Naive thymus-derived CD8-positive, alpha-beta T cell (primary cell): ENCODE data around the gene TFDP3. TPM values are rescaled to one million over a fixed set of nuclear protein-coding genes. Genes with fewer than 3 reads are reported as not detected.

ENCODE experiments used
- ATAC-seq, 2 donors: fragments of 150-1000 bp; cut with Tn5 transposase in 1 of 2; sonication (Bioruptor Pico), chemical (Tn5 transposase) in 1 of 2; 1 replicate in 1 of 2; 2 replicates in 1 of 2; pipeline ENCODE4 v1.10.0; 2021; ENCODE audit warnings: mild to moderate bottlenecking in 2 of 2, moderate library complexity in 2 of 2
- POLR2A ChIA-PET: fragments of 350-600 bp; sonication (Branson Sonifier 250); formaldehyde crosslinking; loops from one replicate; lab custom pipeline; 2021; ENCODE audit warnings: antibody characterized with exemption; lab: Charles Lee
- DNase-seq, 10 donors: peaks; one replicate each; pipeline versions ENCODE4 v3.0.0 to v3.0.0-alpha.2; 2020 to 2022
- H3K27ac Mint-ChIP-seq, 10 donors: one replicate each; pipeline ENCODE4 v1.8.0; 2020 to 2022; ENCODE audit warnings: mild to moderate bottlenecking in 10 of 10, mixed read lengths in 10 of 10, moderate library complexity in 4 of 10, inconsistent platforms in 1 of 10
- H3K27me3 Mint-ChIP-seq, 5 donors: one replicate each; pipeline ENCODE4 v1.8.0; 2021 to 2022; ENCODE audit warnings: mixed read lengths in 5 of 5
- H3K36me3 Mint-ChIP-seq, 3 donors: one replicate each; pipeline ENCODE4 v1.8.0; 2020 to 2022; ENCODE audit warnings: mixed read lengths in 3 of 3, mild to moderate bottlenecking in 2 of 3, inconsistent platforms in 1 of 3
- H3K4me1 Mint-ChIP-seq, 4 donors: one replicate each; pipeline ENCODE4 v1.8.0; 2021 to 2022; ENCODE audit warnings: mixed read lengths in 4 of 4
- H3K4me3 Mint-ChIP-seq, 10 donors: one replicate each; pipeline ENCODE4 v1.8.0; 2020 to 2022; ENCODE audit warnings: mild to moderate bottlenecking in 10 of 10, mixed read lengths in 10 of 10, moderate library complexity in 6 of 10, inconsistent platforms in 1 of 10
- H3K9me3 Mint-ChIP-seq, 9 donors: one replicate each; pipeline ENCODE4 v1.8.0; 2020 to 2022; ENCODE audit warnings: mixed read lengths in 9 of 9, mild to moderate bottlenecking in 3 of 9, inconsistent platforms in 1 of 9, moderate library complexity in 1 of 9
- polyA plus RNA-seq, 3 donors: library from polyadenylated mRNA; unstranded; fragments of 300-500 nt; fragmentation: Illumina TruSeq; gene quantifications; one replicate each; pipeline ENCODE4 v1.2.3, GENCODE V29; 2021
- total RNA-seq, 8 experiments: library from RNA in 2 of 8; stranded (reverse) in 2 of 8; gene quantifications; one replicate each; pipeline ENCODE4 v1.2.3 and lab custom pipeline; 2021 to 2026

The TFDP3 gene
- total RNA-seq (not detected), polyA plus RNA-seq (not detected), total RNA-seq (lab: John Stamatoyannopoulos, UW) (0 reads per million in 6 experiments)

GRCh38 chrX:133218329-133218728, at the start of gene TFDP3:
TSS of gene TFDP3 (minus strand) at chrX:133218354. CDS start at chrX:133218259, 95 bp downstream.
- Mint-ChIP-seq H3K4me3 (no peak within 1 kb of the TSS), H3K27me3 (peaks cover 0 to 2% (median 0%) of the 10 kb centered on the region in 5 donors), H3K36me3 (no peaks in the 10 kb centered on the region), H3K9me3 (no peaks in the 10 kb centered on the region), H3K27ac (no peak within 1 kb of the TSS), H3K4me1 (no peaks in the 10 kb centered on the region)
- DNase-seq (no peak), ATAC-seq (no peak)
- POLR2A ChIA-PET, result no interaction called here

GRCh38 chrX:133267621-133268020, 49.5 kb upstream of the TFDP3 start:
- DNase-seq (no peak), ATAC-seq (no peak)
- Mint-ChIP-seq H3K36me3 (no peaks in the 10 kb centered on the region), H3K4me3 (no peak overlapping the region), H3K27me3 (peaks cover 0 to 2% (median 0%) of the 10 kb centered on the region in 5 donors), H3K4me1 (no peaks in the 10 kb centered on the region), H3K27ac (no peak overlapping the region), H3K9me3 (no peaks in the 10 kb centered on the region)
- POLR2A ChIA-PET, result no interaction called here

- H3K4me3 Mint-ChIP-seq, result no peak overlapping the region
- ATAC-seq (no peak), DNase-seq (no peak)
- H3K27ac Mint-ChIP-seq, result no peak overlapping the region
- H3K4me1 Mint-ChIP-seq, result no peaks in the 10 kb centered on the region
- no peaks in the 10 kb centered on the region for H3K9me3 Mint-ChIP-seq
- peaks cover 0 to 9% (median 0%) of the 10 kb centered on the region in 5 donors for H3K27me3 Mint-ChIP-seq
- H3K36me3 Mint-ChIP-seq, result no peaks in the 10 kb centered on the region
- POLR2A ChIA-PET, result no interaction called here
These were observed 47.2 kb upstream of the TFDP3 start for GRCh38 chrX:133265331-133265730.

GRCh38 chrX:133258481-133258880, 40.3 kb upstream of the TFDP3 start:
- H3K27ac Mint-ChIP-seq, result no peak overlapping the region
- no peaks in the 10 kb centered on the region for H3K36me3 Mint-ChIP-seq
- no peak for ATAC-seq
- peaks cover 0 to 9% (median 2%) of the 10 kb centered on the region in 5 donors for H3K27me3 Mint-ChIP-seq
- DNase-seq, result no peak
- no peaks in the 10 kb centered on the region for H3K9me3 Mint-ChIP-seq
- POLR2A ChIA-PET, result no interaction called here
- H3K4me3 Mint-ChIP-seq, result no peak overlapping the region
- H3K4me1 Mint-ChIP-seq, result no peaks in the 10 kb centered on the region

- no peaks in the 10 kb centered on the region for H3K36me3 Mint-ChIP-seq
- no peak overlapping the region for H3K27ac Mint-ChIP-seq
- H3K9me3 Mint-ChIP-seq, result peaks cover 0 to 3% (median 0%) of the 10 kb centered on the region in 9 donors
- DNase-seq (no peak), ATAC-seq (no peak)
- POLR2A ChIA-PET, result no interaction called here
- peaks cover 0 to 2% (median 0%) of the 10 kb centered on the region in 5 donors for H3K27me3 Mint-ChIP-seq
- H3K4me1 Mint-ChIP-seq, result no peaks in the 10 kb centered on the region
- H3K4me3 Mint-ChIP-seq, result no peak overlapping the region
These were observed 36.5 kb upstream of the TFDP3 start for GRCh38 chrX:133254666-133255065.

- H3K4me1 Mint-ChIP-seq, result no peaks in the 10 kb centered on the region
- H3K27me3 Mint-ChIP-seq, result no peaks in the 10 kb centered on the region
- no peak overlapping the region for H3K27ac Mint-ChIP-seq
- peaks cover 0 to 16% (median 0%) of the 10 kb centered on the region in 3 donors for H3K36me3 Mint-ChIP-seq
- POLR2A ChIA-PET, result no interaction called here
- ATAC-seq (no peak), DNase-seq (no peak)
- H3K4me3 Mint-ChIP-seq, result no peak overlapping the region
- H3K9me3 Mint-ChIP-seq, result peaks cover 0 to 20% (median 2%) of the 10 kb centered on the region in 9 donors
These were observed 33.0 kb upstream of the TFDP3 start for GRCh38 chrX:133251204-133251603.

GRCh38 chrX:133250184-133251100, 32.3 kb upstream of the TFDP3 start:
- DNase-seq (no peak), ATAC-seq (no peak)
- POLR2A ChIA-PET, result no interaction called here
- no peak overlapping the region for H3K4me3 Mint-ChIP-seq
- H3K9me3 Mint-ChIP-seq, result peaks cover 0 to 24% (median 4%) of the 10 kb centered on the region in 9 donors
- H3K36me3 Mint-ChIP-seq, result peaks cover 0 to 21% (median 0%) of the 10 kb centered on the region in 3 donors
- no peak overlapping the region for H3K27ac Mint-ChIP-seq
- no peaks in the 10 kb centered on the region for H3K27me3 Mint-ChIP-seq
- no peaks in the 10 kb centered on the region for H3K4me1 Mint-ChIP-seq

GRCh38 chrX:133249266-133250058, 31.3 kb upstream of the TFDP3 start:
- POLR2A ChIA-PET, result no interaction called here
- DNase-seq, result no peak
- no peak overlapping the region for H3K4me3 Mint-ChIP-seq
- H3K27me3 Mint-ChIP-seq, result no peaks in the 10 kb centered on the region
- peaks cover 0 to 21% (median 0%) of the 10 kb centered on the region in 3 donors for H3K36me3 Mint-ChIP-seq
- peaks cover 0 to 28% (median 5%) of the 10 kb centered on the region in 9 donors for H3K9me3 Mint-ChIP-seq
- no peak for ATAC-seq
- no peak overlapping the region for H3K27ac Mint-ChIP-seq
- no peaks in the 10 kb centered on the region for H3K4me1 Mint-ChIP-seq

- peaks cover 0 to 28% (median 7%) of the 10 kb centered on the region in 9 donors for H3K9me3 Mint-ChIP-seq
- no peaks in the 10 kb centered on the region for H3K4me1 Mint-ChIP-seq
- H3K4me3 Mint-ChIP-seq, result no peak overlapping the region
- DNase-seq (no peak), ATAC-seq (no peak)
- H3K27me3 Mint-ChIP-seq, result no peaks in the 10 kb centered on the region
- POLR2A ChIA-PET, result no interaction called here
- H3K27ac Mint-ChIP-seq, result no peak overlapping the region
- peaks cover 0 to 21% (median 0%) of the 10 kb centered on the region in 3 donors for H3K36me3 Mint-ChIP-seq
These were observed 30.0 kb upstream of the TFDP3 start for GRCh38 chrX:133248177-133248576.

GRCh38 chrX:133246921-133247320, 28.8 kb upstream of the TFDP3 start:
- peaks cover 0 to 21% (median 0%) of the 10 kb centered on the region in 3 donors for H3K36me3 Mint-ChIP-seq
- H3K4me1 Mint-ChIP-seq, result no peaks in the 10 kb centered on the region
- H3K27me3 Mint-ChIP-seq, result peaks cover 0 to 2% (median 0%) of the 10 kb centered on the region in 5 donors
- H3K27ac Mint-ChIP-seq, result no peak overlapping the region
- POLR2A ChIA-PET, result no interaction called here
- H3K9me3 Mint-ChIP-seq, result peaks cover 0 to 28% (median 7%) of the 10 kb centered on the region in 9 donors
- ATAC-seq (no peak), DNase-seq (no peak)
- no peak overlapping the region for H3K4me3 Mint-ChIP-seq

GRCh38 chrX:133235830-133236229, 17.7 kb upstream of the TFDP3 start:
- Mint-ChIP-seq H3K4me3 (no peak overlapping the region), H3K27me3 (peaks cover 0 to 10% (median 1%) of the 10 kb centered on the region in 5 donors), H3K36me3 (no peaks in the 10 kb centered on the region), H3K27ac (no peak overlapping the region), H3K4me1 (no peaks in the 10 kb centered on the region), H3K9me3 (no peaks in the 10 kb centered on the region)
- POLR2A ChIA-PET, result no interaction called here
- DNase-seq (no peak), ATAC-seq (no peak)

- DNase-seq (no peak), ATAC-seq (no peak)
- H3K9me3 Mint-ChIP-seq, result no peaks in the 10 kb centered on the region
- no peak overlapping the region for H3K4me3 Mint-ChIP-seq
- H3K27ac Mint-ChIP-seq, result no peak overlapping the region
- H3K36me3 Mint-ChIP-seq, result no peaks in the 10 kb centered on the region
- POLR2A ChIA-PET, result no interaction called here
- H3K4me1 Mint-ChIP-seq, result no peaks in the 10 kb centered on the region
- peaks cover 0 to 3% (median 0%) of the 10 kb centered on the region in 5 donors for H3K27me3 Mint-ChIP-seq
These were observed 14.2 kb upstream of the TFDP3 start for GRCh38 chrX:133232331-133232730.

GRCh38 chrX:133229361-133229760, 11.2 kb upstream of the TFDP3 start:
- DNase-seq (no peak), ATAC-seq (no peak)
- peaks cover 0 to under 1% (median 0%) of the 10 kb centered on the region in 9 donors for H3K9me3 Mint-ChIP-seq
- no peaks in the 10 kb centered on the region for H3K36me3 Mint-ChIP-seq
- H3K27ac Mint-ChIP-seq, result no peak overlapping the region
- peaks cover 0 to 1% (median 0%) of the 10 kb centered on the region in 5 donors for H3K27me3 Mint-ChIP-seq
- H3K4me3 Mint-ChIP-seq, result no peak overlapping the region
- POLR2A ChIA-PET, result no interaction called here
- no peaks in the 10 kb centered on the region for H3K4me1 Mint-ChIP-seq
